Measurements from ENCODE around the gene CLCNKA.
"Not testable (repeated sequence)": the region's sequence is repeated elsewhere in the genome, so short reads cannot be mapped to it uniquely, and the experiment has no call there.

The CLCNKA gene

DNA sequence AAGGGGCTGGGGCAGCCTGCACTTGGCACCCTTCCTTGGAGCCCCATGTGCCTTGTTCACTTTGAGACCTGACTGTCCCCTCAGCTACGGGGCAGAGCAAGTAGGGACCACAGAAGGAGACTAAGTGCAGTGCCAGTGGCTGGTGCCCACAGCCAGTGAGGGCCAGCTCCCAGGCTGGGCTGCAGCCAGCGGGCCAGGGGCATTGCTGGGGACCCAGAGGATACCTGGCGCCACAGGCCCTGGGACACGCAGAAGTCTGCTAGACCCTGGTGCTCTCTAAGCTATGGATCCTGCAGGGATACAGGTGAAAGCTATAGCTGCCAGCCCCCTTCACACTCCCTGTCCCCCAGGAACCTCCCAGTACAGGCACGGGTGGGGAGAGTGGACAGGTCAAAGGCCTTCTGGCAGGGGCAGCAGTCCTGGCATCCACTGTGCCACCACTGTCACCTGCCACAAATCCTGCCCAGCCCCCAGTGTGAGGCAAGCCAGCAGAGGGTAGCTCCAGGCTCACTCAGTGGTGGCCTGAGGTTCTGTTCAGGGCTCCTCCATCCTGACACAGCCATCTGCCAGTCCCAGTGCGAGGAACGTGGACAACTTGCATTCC is 1.3 kb downstream of the CLCNKA start:
- Histone ChIP-seq H3K9me3 (ENCODE audit: severe bottlenecking) (peaks cover 3% of the 10 kb centered on the region), H3K36me3 (ENCODE audit: low read depth) (no peaks in the 10 kb centered on the region), H3K27ac (ENCODE audit: poor library complexity, severe bottlenecking) (no peak overlapping the region), H3K4me1 (ENCODE audit: insufficient read depth, poor library complexity, severe bottlenecking) (no peaks in the 10 kb centered on the region), H3K27me3 (ENCODE audit: insufficient read depth, poor library complexity, severe bottlenecking) (no peaks in the 10 kb centered on the region), H3K4me3 (ENCODE audit: severe bottlenecking) (no peak overlapping the region)
- TF ChIP-seq, protein P1, sequence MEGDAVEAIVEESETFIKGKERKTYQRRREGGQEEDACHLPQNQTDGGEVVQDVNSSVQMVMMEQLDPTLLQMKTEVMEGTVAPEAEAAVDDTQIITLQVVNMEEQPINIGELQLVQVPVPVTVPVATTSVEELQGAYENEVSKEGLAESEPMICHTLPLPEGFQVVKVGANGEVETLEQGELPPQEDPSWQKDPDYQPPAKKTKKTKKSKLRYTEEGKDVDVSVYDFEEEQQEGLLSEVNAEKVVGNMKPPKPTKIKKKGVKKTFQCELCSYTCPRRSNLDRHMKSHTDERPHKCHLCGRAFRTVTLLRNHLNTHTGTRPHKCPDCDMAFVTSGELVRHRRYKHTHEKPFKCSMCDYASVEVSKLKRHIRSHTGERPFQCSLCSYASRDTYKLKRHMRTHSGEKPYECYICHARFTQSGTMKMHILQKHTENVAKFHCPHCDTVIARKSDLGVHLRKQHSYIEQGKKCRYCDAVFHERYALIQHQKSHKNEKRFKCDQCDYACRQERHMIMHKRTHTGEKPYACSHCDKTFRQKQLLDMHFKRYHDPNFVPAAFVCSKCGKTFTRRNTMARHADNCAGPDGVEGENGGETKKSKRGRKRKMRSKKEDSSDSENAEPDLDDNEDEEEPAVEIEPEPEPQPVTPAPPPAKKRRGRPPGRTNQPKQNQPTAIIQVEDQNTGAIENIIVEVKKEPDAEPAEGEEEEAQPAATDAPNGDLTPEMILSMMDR (IDR thresholded peaks at IDR 0.05; ENCODE audit: poor library complexity, severe bottlenecking) = no peak
- ATAC-seq (ENCODE audit: low read depth) (no peak), DNase-seq (ENCODE audit: low spot score) (no peak)

DNA sequence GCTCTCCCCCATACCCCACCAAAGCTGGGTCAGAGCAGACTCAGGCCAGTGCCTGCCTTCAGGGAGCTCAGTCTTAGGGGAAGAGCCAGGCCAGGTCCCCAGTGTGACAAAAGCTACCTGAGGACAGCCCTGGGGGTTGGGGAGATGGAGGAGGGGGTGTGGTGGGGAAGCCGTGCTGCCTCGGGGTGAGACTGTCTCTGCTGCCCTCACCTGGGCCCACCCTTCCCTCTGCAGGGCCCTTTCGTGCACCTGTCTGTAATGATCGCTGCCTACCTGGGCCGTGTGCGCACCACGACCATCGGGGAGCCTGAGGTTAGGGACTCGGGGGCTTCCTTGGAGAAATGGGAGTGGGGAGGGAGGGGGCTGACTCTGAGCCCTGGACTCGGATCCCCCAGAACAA is 4.5 kb downstream of the CLCNKA start:
- not testable (repeated sequence) for H3K9me3 ChIP-seq (ENCODE audit: severe bottlenecking); H3K4me3 ChIP-seq (ENCODE audit: severe bottlenecking); H3K27me3 ChIP-seq (ENCODE audit: insufficient read depth, poor library complexity, severe bottlenecking); H3K4me1 ChIP-seq (ENCODE audit: insufficient read depth, poor library complexity, severe bottlenecking); H3K27ac ChIP-seq (ENCODE audit: poor library complexity, severe bottlenecking); H3K36me3 ChIP-seq (ENCODE audit: low read depth); DNase-seq (ENCODE audit: low spot score); ATAC-seq (ENCODE audit: low read depth)

DNA sequence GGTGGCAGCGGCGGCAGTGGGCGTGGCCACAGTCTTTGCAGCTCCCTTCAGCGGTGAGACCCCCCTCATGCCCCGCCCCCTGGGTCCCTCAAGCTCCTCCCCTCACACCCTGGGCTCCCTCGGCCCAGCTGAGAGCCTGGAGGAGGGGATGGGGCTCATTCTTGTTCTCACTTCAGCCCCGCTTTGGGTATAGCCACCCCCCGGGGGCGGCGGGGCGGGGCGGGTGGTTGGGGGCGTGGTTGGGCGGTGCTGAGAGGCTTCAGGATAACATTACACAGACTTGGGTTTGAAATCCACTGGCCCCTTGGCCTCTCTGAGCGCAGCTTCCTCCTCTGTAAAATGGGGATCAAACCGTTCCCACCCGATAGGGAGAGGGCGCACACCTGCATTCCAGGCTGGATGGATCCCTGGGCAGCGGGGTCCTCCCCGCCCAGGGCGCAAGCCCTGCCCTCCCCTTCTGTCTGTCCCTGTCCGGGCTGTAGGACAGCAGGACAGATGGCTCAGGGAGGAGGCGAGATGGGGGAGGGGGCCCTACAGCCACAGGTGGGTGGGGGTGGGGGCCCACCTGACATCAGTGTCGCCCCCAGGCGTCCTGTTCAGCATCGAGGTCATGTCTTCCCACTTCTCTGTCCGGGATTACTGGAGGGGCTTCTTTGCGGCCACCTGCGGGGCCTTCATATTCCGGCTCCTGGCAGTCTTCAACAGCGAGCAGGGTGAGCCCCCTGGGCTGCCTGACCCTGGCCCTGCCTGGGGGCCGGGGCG is 5.1 kb downstream of the CLCNKA start:
- DNase-seq (ENCODE audit: low spot score) (no peak), ATAC-seq (ENCODE audit: low read depth) (peak; percentile 8; the same call in 1 of the 3 replicates)
- H3K4me3 ChIP-seq (ENCODE audit: severe bottlenecking) = no peak overlapping the region

DNA sequence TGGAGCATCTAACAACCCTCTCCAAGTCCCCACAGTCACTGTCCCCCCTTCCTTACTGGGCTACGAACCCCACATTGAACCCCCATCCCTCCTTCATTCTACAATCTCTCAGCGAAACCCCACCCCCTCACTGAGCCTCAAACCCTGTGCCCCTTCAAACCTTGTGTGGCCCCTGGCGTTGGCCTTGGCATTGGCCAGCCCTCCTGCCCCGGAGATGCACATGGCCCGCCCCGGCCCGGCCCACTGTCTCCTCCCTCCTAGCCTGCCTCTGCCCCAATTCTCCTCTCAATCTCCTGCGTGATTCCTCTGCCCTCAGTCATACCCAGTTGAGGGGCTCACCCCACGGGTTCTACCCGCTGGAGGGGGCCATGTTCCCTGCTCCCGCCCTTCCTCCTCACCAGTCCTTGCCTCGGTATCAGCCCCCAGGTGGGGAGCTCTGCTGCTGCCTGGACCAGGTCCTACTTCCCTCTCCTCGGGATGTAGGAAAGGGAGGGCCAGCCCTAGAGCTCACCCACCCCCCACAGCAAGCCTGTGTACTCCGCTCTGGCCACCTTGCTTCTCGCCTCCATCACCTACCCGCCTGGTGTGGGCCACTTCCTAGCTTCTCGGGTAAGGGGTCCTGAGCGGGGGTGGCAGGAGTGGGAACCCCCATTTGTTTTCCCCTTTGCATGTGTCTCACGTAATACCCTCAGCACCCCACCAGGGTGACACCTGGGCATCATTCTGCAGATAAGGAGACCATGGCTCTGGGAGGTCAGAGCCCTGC is 6.6 kb downstream of the CLCNKA start:
- ATAC-seq (ENCODE audit: low read depth) = no peak
- H3K4me3 ChIP-seq (ENCODE audit: severe bottlenecking) = no peak overlapping the region
- H3K27me3 ChIP-seq (ENCODE audit: insufficient read depth, poor library complexity, severe bottlenecking) = no peaks in the 10 kb centered on the region
- no peak overlapping the region for H3K27ac ChIP-seq (ENCODE audit: poor library complexity, severe bottlenecking)
- H3K4me1 ChIP-seq (ENCODE audit: insufficient read depth, poor library complexity, severe bottlenecking) = no peaks in the 10 kb centered on the region
- H3K9me3 ChIP-seq (ENCODE audit: severe bottlenecking) = no peaks in the 10 kb centered on the region
- TF ChIP-seq, protein P1 (IDR thresholded peaks at IDR 0.05; ENCODE audit: poor library complexity, severe bottlenecking) = no peak
- DNase-seq (ENCODE audit: low spot score) = no peak
- H3K36me3 ChIP-seq (ENCODE audit: low read depth) = no peaks in the 10 kb centered on the region

More for the DNA sequence above, 5.1 kb downstream of the CLCNKA start:
- H3K4me1 ChIP-seq (ENCODE audit: insufficient read depth, poor library complexity, severe bottlenecking) = no peaks in the 10 kb centered on the region
- no peaks in the 10 kb centered on the region for H3K9me3 ChIP-seq (ENCODE audit: severe bottlenecking)
- H3K27ac ChIP-seq (ENCODE audit: poor library complexity, severe bottlenecking) = no peak overlapping the region
- H3K36me3 ChIP-seq (ENCODE audit: low read depth) = no peaks in the 10 kb centered on the region
- H3K27me3 ChIP-seq (ENCODE audit: insufficient read depth, poor library complexity, severe bottlenecking) = no peaks in the 10 kb centered on the region
- TF ChIP-seq, protein P1 (IDR thresholded peaks at IDR 0.05; ENCODE audit: poor library complexity, severe bottlenecking) = no peak

DNA sequence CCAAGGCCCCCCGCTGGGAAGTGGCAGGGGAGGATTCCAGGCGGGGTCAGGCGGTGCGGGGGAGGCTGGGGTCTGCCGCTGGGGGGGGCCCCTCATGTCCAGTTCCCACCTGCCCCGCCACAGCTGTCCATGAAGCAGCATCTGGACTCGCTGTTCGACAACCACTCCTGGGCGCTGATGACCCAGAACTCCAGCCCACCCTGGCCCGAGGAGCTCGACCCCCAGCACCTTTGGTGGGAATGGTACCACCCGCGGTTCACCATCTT is 7.1 kb downstream of the CLCNKA start:
- not testable (repeated sequence) for H3K9me3 ChIP-seq (ENCODE audit: severe bottlenecking); H3K4me3 ChIP-seq (ENCODE audit: severe bottlenecking); H3K4me1 ChIP-seq (ENCODE audit: insufficient read depth, poor library complexity, severe bottlenecking); H3K36me3 ChIP-seq (ENCODE audit: low read depth); DNase-seq (ENCODE audit: low spot score); ATAC-seq (ENCODE audit: low read depth); H3K27me3 ChIP-seq (ENCODE audit: insufficient read depth, poor library complexity, severe bottlenecking); H3K27ac ChIP-seq (ENCODE audit: poor library complexity, severe bottlenecking)

Data from RWPE2 (cell line).